Measurements from ENCODE around the gene DHX9. TPM values are rescaled to one million over a fixed set of nuclear protein-coding genes. Genes with fewer than 3 reads are reported as not detected.

DHX9 gene
- total and polyA plus RNA-seq, 9 of the 15 experiments (the other 6 are each of a cell fraction or from before 2014, with no cell fraction given) = 100 to 409 (median 294) TPM

- TF ChIP-seq ELK3 (CRISPR knock-in tag; IDR thresholded peaks at IDR 0.05) = no peak
- no peak for TF ChIP-seq CLOCK (CRISPR knock-in tag; IDR thresholded peaks at IDR 0.05; ENCODE audit: borderline replicate concordance)
- no peak for TF ChIP-seq ZFX (CRISPR knock-in tag; IDR thresholded peaks at IDR 0.05)
- TF ChIP-seq TEAD1 (CRISPR knock-in tag; IDR thresholded peaks at IDR 0.05) = no peak
- no peak for TF ChIP-seq KLF10 (CRISPR knock-in tag; IDR thresholded peaks at IDR 0.05)
- no peak for TF ChIP-seq ETS1 (conservative IDR thresholded peaks at IDR 0.05; ENCODE audit: control insufficient read depth, low read depth, low read length)
- TF ChIP-seq CBX1 (IDR thresholded peaks at IDR 0.05; ENCODE audit: low read depth) = no peak
- TF ChIP-seq SIN3B (IDR thresholded peaks at IDR 0.05; ENCODE audit: low read depth) = no peak
- no peak for TF ChIP-seq ARID4B (CRISPR knock-in tag; IDR thresholded peaks at IDR 0.05)
- no peak for TF ChIP-seq ZFP36 (IDR thresholded peaks at IDR 0.05; ENCODE audit: low read depth, low read length, partially characterized antibody)
- TF ChIP-seq SAFB2 (IDR thresholded peaks at IDR 0.05; ENCODE audit: borderline replicate concordance, low read depth, low read length, severe bottlenecking) = no peak
- TF ChIP-seq EP300 (IDR thresholded peaks at IDR 0.05; ENCODE audit: low read length) = peak; percentile 83
- TF ChIP-seq ARID3A (IDR thresholded peaks at IDR 0.05; ENCODE audit: borderline replicate concordance, low read depth, low read length) = 0 out of 2 replicates have a peak, but pooled peaks have one; percentile 61
- no peak for TF ChIP-seq ZNF165 (CRISPR knock-in tag; IDR thresholded peaks at IDR 0.05; ENCODE audit: borderline replicate concordance)
These were observed 43.5 kb upstream of the DHX9 start (continued) for GRCh38 chr1:182795563-182796228.

All from K562 (cell line).